GM21528 (cell line): ENCODE results near the gene CFAP157.

Experiments used
- ATAC-seq: cut with Tn5 transposase; IDR thresholded peaks from one replicate; pipeline ENCODE4 v1.9.1; 2021; ENCODE audit warnings: mild to moderate bottlenecking, moderate library complexity; ENCODE audit not compliant: unreplicated experiment, low FRiP score

CFAP157 gene

GRCh38 chr9:127706836-127707241, at the start of gene CFAP157:
Gene CFAP157, plus strand, starts transcription at chr9:127706988. Its CDS starts 44 bp downstream, at chr9:127707032.
- ATAC-seq, result no peak

GRCh38 chr9:127658428-127658827, 48.4 kb upstream of the CFAP157 start:
- ATAC-seq, result no peak

- ATAC-seq, result no peak
Measured at GRCh38 chr9:127660886-127661741, 45.7 kb upstream of the CFAP157 start.

- ATAC-seq, result no peak
Measured at GRCh38 chr9:127662617-127663016, 44.2 kb upstream of the CFAP157 start.

- no peak for ATAC-seq
Measured at GRCh38 chr9:127664324-127664677, 42.5 kb upstream of the CFAP157 start.

- no peak for ATAC-seq
Measured at GRCh38 chr9:127664678-127665507, 41.9 kb upstream of the CFAP157 start.

GRCh38 chr9:127667127-127667844, 39.5 kb upstream of the CFAP157 start:
- ATAC-seq, result no peak

- no peak for ATAC-seq
Measured at GRCh38 chr9:127667906-127668305, 38.9 kb upstream of the CFAP157 start.

GRCh38 chr9:127673234-127673633, 33.6 kb upstream of the CFAP157 start:
- no peak for ATAC-seq

- ATAC-seq, result no peak
Measured at GRCh38 chr9:127676638-127677037, 30.1 kb upstream of the CFAP157 start.

- no peak for ATAC-seq
Measured at GRCh38 chr9:127679506-127679905, 27.3 kb upstream of the CFAP157 start.

- no peak for ATAC-seq
Measured at GRCh38 chr9:127680226-127680625, 26.6 kb upstream of the CFAP157 start.

- ATAC-seq, result no peak
Measured at GRCh38 chr9:127680846-127681245, 25.9 kb upstream of the CFAP157 start.

GRCh38 chr9:127682351-127683136, 24.2 kb upstream of the CFAP157 start:
- no peak for ATAC-seq

- ATAC-seq, result no peak
Measured at GRCh38 chr9:127683723-127684122, 23.1 kb upstream of the CFAP157 start.

- no peak for ATAC-seq
Measured at GRCh38 chr9:127684576-127684975, 22.2 kb upstream of the CFAP157 start.

- no peak for ATAC-seq
Measured at GRCh38 chr9:127686461-127687393, 20.1 kb upstream of the CFAP157 start.

GRCh38 chr9:127689329-127690000, 17.3 kb upstream of the CFAP157 start:
- no peak for ATAC-seq

- ATAC-seq, result no peak
Measured at GRCh38 chr9:127690735-127691134, 16.1 kb upstream of the CFAP157 start.
